HUES64 (cell line): ENCODE data around the gene SMYD5. TPM values are rescaled to one million over a fixed set of nuclear protein-coding genes. Genes with fewer than 3 reads are reported as not detected.
A peak's percentile ranks its signal among the peaks of the same experiment; 100 is the strongest.
"Not testable (repeated sequence)": the region's sequence is repeated elsewhere in the genome, so short reads cannot be mapped to it uniquely, and the experiment has no call there.

Experiments used
- H3K27ac ChIP-seq: 2 replicates; pipeline ENCODE4 v1.7.0; 2013; ENCODE audit warnings: low read depth, low read length, inconsistent platforms
- H3K27me3 ChIP-seq: 2 replicates; pipeline ENCODE4 v1.6.1; 2013; ENCODE audit warnings: mild to moderate bottlenecking, low read length; ENCODE audit not compliant: insufficient read depth
- H3K36me3 ChIP-seq: 2 replicates; pipeline ENCODE4 v1.6.1; 2013; ENCODE audit warnings: mild to moderate bottlenecking, low read length; ENCODE audit not compliant: insufficient read depth
- H3K4me1 ChIP-seq: 2 replicates; pipeline ENCODE4 v1.6.1; 2013; ENCODE audit warnings: mild to moderate bottlenecking, low read length, moderate library complexity; ENCODE audit not compliant: insufficient read depth
- H3K4me3 ChIP-seq: 2 replicates; pipeline ENCODE4 v1.5.1; 2013; ENCODE audit warnings: mild to moderate bottlenecking, low read length, moderate library complexity
- H3K9ac ChIP-seq: 2 replicates; pipeline ENCODE4 v1.6.1; 2013; ENCODE audit warnings: mild to moderate bottlenecking, low read depth, low read length
- H3K9me3 ChIP-seq: 2 replicates; pipeline ENCODE4 v1.6.1; 2013; ENCODE audit warnings: low read depth, low read length; ENCODE audit not compliant: insufficient read depth
- WGBS: fragments of 150-250, 120-280 bp; methylation state at CpG from one replicate; pipeline ENCODE4 v1.1.7; 2013; ENCODE audit warnings: missing lambda C conversion rate; 5-methylcytosine and 5-hydroxymethylcytosine counted together
- polyA plus RNA-seq, 2 experiments: library from polyadenylated mRNA; stranded (reverse); fragments of 50-300 nt; gene quantifications; one replicate each; pipeline ENCODE4 v1.2.3, GENCODE V29; 2013

Gene SMYD5
- 38.5 TPM for polyA plus RNA-seq (2013, experiment 1 of 2)
- polyA plus RNA-seq (2013, experiment 2 of 2): 32.6 TPM

GRCh38 chr2:73214120-73215035 is at the start of gene SMYD5:
SMYD5 (plus strand) TSS chr2:73214245; CDS start chr2:73214267, 22 bp downstream.
- Histone ChIP-seq H3K27ac (peak within 1 kb of the TSS; percentile 89), H3K4me3 (peak within 1 kb of the TSS; percentile 86), H3K36me3 (peaks cover 4% of the 10 kb centered on the region; the same call in 1 of the 2 replicates), H3K9me3 (no peaks in the 10 kb centered on the region), H3K9ac (peak within 1 kb of the TSS; percentile 95), H3K27me3 (no peaks in the 10 kb centered on the region), H3K4me1 (peaks cover 11% of the 10 kb centered on the region; the same call in 1 of the 2 replicates)
- under 1% methylated on average over 63 of the region's 64 CpGs for WGBS

GRCh38 chr2:73165978-73166377 is 48.1 kb upstream of the SMYD5 start:
- not testable (repeated sequence) for H3K36me3 ChIP-seq, H3K27me3 ChIP-seq
- WGBS: 85% methylated on average over 6 of the region's 11 CpGs

DNA sequence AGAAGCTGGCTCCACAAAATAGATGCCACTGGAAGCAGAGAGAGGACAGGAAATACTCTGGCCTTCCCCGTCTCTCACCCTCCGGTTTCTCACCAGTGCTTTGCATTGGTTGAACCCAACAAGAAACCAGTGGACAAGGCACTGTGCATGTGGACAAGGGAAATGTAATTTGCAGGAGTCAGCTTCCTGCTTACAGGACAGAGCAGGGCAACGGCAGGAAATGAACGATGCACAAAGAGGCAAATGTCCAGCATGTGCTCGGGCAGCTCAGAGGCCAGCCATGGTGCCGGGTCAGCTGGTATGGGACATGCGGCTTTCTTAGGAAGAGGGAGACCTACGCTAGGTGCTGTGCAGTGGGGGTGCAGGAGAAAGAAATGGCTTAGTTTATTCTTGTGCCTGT is 47.2 kb upstream of the SMYD5 start:
- not testable (repeated sequence) for H3K9ac ChIP-seq, H3K36me3 ChIP-seq, H3K4me3 ChIP-seq, H3K27ac ChIP-seq, H3K27me3 ChIP-seq, H3K4me1 ChIP-seq, H3K9me3 ChIP-seq
- WGBS: 87% methylated on average over 4 of the region's 8 CpGs

More at GRCh38 chr2:73165978-73166377, 48.1 kb upstream of the SMYD5 start:
- not testable (repeated sequence) for H3K9ac ChIP-seq, H3K4me3 ChIP-seq, H3K9me3 ChIP-seq, H3K27ac ChIP-seq, H3K4me1 ChIP-seq

GRCh38 chr2:73168348-73168747 is 45.7 kb upstream of the SMYD5 start:
- H3K4me3 ChIP-seq, H3K27me3 ChIP-seq, H3K4me1 ChIP-seq: not testable (repeated sequence)

GRCh38 chr2:73170341-73170740 is 43.7 kb upstream of the SMYD5 start:
- not testable (repeated sequence) for H3K9me3 ChIP-seq, H3K9ac ChIP-seq, H3K36me3 ChIP-seq, H3K27ac ChIP-seq, H3K4me1 ChIP-seq, H3K4me3 ChIP-seq
- peaks cover 27% of the 10 kb centered on the region for H3K27me3 ChIP-seq
- 86% methylated on average over 4 of the region's 7 CpGs for WGBS

More at GRCh38 chr2:73168348-73168747, 45.7 kb upstream of the SMYD5 start:
- H3K27ac ChIP-seq, H3K36me3 ChIP-seq, H3K9me3 ChIP-seq, H3K9ac ChIP-seq: not testable (repeated sequence)

GRCh38 chr2:73172963-73173362 is 41.1 kb upstream of the SMYD5 start:
- Histone ChIP-seq H3K4me1 (peaks cover 11% of the 10 kb centered on the region), H3K27ac (no peak overlapping the region), H3K9ac (no peak overlapping the region), H3K9me3 (no peaks in the 10 kb centered on the region), H3K36me3 (no peaks in the 10 kb centered on the region), H3K27me3 (peaks cover 54% of the 10 kb centered on the region), H3K4me3 (no peak overlapping the region)
- WGBS: 90% methylated on average over 6 of the region's 6 CpGs

- H3K36me3 ChIP-seq: no peaks in the 10 kb centered on the region
- H3K9me3 ChIP-seq: no peaks in the 10 kb centered on the region
- no peak overlapping the region for H3K27ac ChIP-seq
- no peak overlapping the region for H3K4me3 ChIP-seq
- WGBS: 93% methylated on average over 6 of the region's 7 CpGs
- H3K4me1 ChIP-seq: peaks cover 11% of the 10 kb centered on the region
- H3K9ac ChIP-seq: no peak overlapping the region
- peaks cover 62% of the 10 kb centered on the region for H3K27me3 ChIP-seq
Measured at GRCh38 chr2:73173781-73174180, 40.3 kb upstream of the SMYD5 start.

GRCh38 chr2:73174244-73174643 is 39.8 kb upstream of the SMYD5 start:
- Histone ChIP-seq H3K27me3 (peaks cover 66% of the 10 kb centered on the region), H3K9ac (no peak overlapping the region), H3K9me3 (no peaks in the 10 kb centered on the region), H3K4me1 (peaks cover 11% of the 10 kb centered on the region), H3K27ac (no peak overlapping the region), H3K4me3 (no peak overlapping the region), H3K36me3 (no peaks in the 10 kb centered on the region)
- WGBS: 88% methylated on average over 10 of the region's 10 CpGs

GRCh38 chr2:73174941-73175662 is 38.9 kb upstream of the SMYD5 start:
- H3K27ac ChIP-seq: no peak overlapping the region
- peak overlapping the region; percentile 57 for H3K4me3 ChIP-seq
- H3K27me3 ChIP-seq: peaks cover 75% of the 10 kb centered on the region
- 6% methylated on average over 25 of the region's 25 CpGs for WGBS
- H3K4me1 ChIP-seq: peaks cover 11% of the 10 kb centered on the region
- 0 out of 2 replicates have a peak overlapping the region, but pooled peaks have one; percentile 32 for H3K9ac ChIP-seq
- no peaks in the 10 kb centered on the region for H3K36me3 ChIP-seq
- H3K9me3 ChIP-seq: no peaks in the 10 kb centered on the region

- no peaks in the 10 kb centered on the region for H3K36me3 ChIP-seq
- H3K9me3 ChIP-seq: no peaks in the 10 kb centered on the region
- 0 out of 2 replicates have a peak overlapping the region, but pooled peaks have one; percentile 32 for H3K9ac ChIP-seq
- H3K4me3 ChIP-seq: peak overlapping the region; percentile 57
- peaks cover 11% of the 10 kb centered on the region for H3K4me1 ChIP-seq
- H3K27me3 ChIP-seq: peaks cover 80% of the 10 kb centered on the region
- WGBS: under 1% methylated on average over 58 of the region's 59 CpGs
- no peak overlapping the region for H3K27ac ChIP-seq
Measured at GRCh38 chr2:73175663-73176204, 38.3 kb upstream of the SMYD5 start.
